Measurements from ENCODE around the gene VSTM5.
"Not testable (repeated sequence)": the region's sequence is repeated elsewhere in the genome, so short reads cannot be mapped to it uniquely, and the experiment has no call there.

The VSTM5 gene

DNA sequence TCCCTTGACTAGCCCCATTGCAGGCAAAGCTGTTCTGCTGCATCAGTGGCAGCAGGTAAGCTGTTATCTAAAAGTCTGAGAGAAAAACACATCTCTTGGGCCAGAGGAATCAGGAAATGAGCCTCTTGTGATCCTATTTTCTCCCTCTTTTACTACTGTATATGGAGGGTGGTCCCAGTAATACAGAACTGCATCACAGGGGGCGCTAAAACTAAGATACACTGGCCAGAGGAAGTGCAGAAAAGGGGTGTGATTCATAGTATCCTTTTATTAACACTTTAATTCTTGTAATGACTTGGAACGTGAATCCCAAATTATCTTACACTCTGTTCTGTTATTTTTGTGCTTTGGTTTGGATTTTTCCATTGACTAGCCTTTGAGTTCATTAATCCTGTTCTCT is 75.1 kb downstream of the VSTM5 start:
- TF ChIP-seq, protein P1, sequence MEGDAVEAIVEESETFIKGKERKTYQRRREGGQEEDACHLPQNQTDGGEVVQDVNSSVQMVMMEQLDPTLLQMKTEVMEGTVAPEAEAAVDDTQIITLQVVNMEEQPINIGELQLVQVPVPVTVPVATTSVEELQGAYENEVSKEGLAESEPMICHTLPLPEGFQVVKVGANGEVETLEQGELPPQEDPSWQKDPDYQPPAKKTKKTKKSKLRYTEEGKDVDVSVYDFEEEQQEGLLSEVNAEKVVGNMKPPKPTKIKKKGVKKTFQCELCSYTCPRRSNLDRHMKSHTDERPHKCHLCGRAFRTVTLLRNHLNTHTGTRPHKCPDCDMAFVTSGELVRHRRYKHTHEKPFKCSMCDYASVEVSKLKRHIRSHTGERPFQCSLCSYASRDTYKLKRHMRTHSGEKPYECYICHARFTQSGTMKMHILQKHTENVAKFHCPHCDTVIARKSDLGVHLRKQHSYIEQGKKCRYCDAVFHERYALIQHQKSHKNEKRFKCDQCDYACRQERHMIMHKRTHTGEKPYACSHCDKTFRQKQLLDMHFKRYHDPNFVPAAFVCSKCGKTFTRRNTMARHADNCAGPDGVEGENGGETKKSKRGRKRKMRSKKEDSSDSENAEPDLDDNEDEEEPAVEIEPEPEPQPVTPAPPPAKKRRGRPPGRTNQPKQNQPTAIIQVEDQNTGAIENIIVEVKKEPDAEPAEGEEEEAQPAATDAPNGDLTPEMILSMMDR (IDR thresholded peaks at IDR 0.05; ENCODE audit: low read depth, low read length), result peak; percentile 56
- H3K4me1 ChIP-seq, result no peaks in the 10 kb centered on the region
- H3K36me3 ChIP-seq, result no peaks in the 10 kb centered on the region
- no peaks in the 10 kb centered on the region for H3K27me3 ChIP-seq
- H3K4me3 ChIP-seq (ENCODE audit: low read depth, low read length), result no peak overlapping the region
- no peaks in the 10 kb centered on the region for H3K9me3 ChIP-seq
- peak; percentile 39 for DNase-seq

DNA sequence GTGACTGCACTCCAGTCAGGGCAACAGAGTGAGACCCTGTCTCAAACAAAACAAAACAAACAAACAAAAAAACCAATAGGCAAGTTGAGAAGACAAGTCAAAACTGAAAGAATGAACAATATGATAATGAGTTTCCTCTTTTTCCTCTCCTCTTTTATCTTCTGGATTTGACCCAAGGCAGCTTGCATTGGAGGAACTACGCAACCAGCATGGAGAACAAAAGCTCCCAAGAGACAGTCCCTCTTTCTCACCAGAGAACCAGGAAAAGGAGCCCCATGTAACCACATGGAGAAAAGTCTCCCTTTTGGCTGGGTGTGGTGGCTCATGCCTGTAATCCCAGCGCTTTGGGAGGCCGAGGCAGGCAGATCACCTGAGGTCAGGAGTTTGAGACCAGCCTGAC is 75.9 kb downstream of the VSTM5 start:
- H3K4me3 ChIP-seq (ENCODE audit: low read depth, low read length); H3K9me3 ChIP-seq; H3K36me3 ChIP-seq; DNase-seq; H3K4me1 ChIP-seq; H3K27me3 ChIP-seq: not testable (repeated sequence)

DNA sequence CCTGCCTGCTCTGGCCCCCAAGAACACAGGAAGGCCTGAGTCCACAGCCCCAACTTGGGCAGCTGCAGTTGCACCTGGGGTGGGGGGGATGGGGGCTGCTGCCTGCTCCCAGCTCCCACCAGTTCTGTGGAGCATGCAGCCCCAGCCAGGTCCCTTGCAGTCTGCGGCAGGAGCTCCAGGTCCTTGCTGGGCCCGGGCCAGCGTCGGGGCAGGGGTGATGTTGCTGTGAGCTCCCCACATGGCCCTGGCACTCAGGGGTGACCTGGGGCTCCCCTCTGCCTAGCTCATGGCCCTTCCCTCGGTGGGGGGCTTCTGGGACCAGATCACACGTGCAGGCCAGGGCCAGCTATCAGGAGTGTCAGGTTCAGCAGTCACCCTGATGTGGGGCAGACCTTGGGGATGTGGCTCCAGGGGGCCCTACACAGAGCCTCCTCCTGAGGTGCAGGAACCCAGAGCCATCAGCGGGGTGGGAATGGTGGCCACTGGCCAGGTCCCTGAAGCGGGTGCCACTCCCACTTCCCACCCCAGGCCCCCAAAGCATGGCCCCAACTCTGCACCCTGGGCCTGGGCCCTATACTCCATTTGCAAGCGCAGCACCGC is 76.7 kb downstream of the VSTM5 start:
- TF ChIP-seq, protein P1 (IDR thresholded peaks at IDR 0.05; ENCODE audit: low read depth, low read length), result no peak

GRCh38 chr11:93773045-93773477 is 77.4 kb downstream of the VSTM5 start:
- Histone ChIP-seq H3K36me3 (no peaks in the 10 kb centered on the region), H3K4me3 (ENCODE audit: low read depth, low read length) (no peak overlapping the region), H3K27me3 (no peaks in the 10 kb centered on the region), H3K4me1 (no peaks in the 10 kb centered on the region), H3K9me3 (no peaks in the 10 kb centered on the region)
- no peak for DNase-seq
- TF ChIP-seq, protein P1 (IDR thresholded peaks at IDR 0.05; ENCODE audit: low read depth, low read length), result no peak

More for the DNA sequence above, 76.7 kb downstream of the VSTM5 start:
- Histone ChIP-seq H3K4me3 (ENCODE audit: low read depth, low read length) (no peak overlapping the region), H3K4me1 (no peaks in the 10 kb centered on the region), H3K9me3 (no peaks in the 10 kb centered on the region), H3K27me3 (no peaks in the 10 kb centered on the region), H3K36me3 (no peaks in the 10 kb centered on the region)
- no peak for DNase-seq

GRCh38 chr11:93772123-93772522 is 78.3 kb downstream of the VSTM5 start:
- Histone ChIP-seq H3K36me3 (no peaks in the 10 kb centered on the region), H3K27me3 (no peaks in the 10 kb centered on the region), H3K4me1 (no peaks in the 10 kb centered on the region), H3K9me3 (no peaks in the 10 kb centered on the region), H3K4me3 (ENCODE audit: low read depth, low read length) (no peak overlapping the region)
- TF ChIP-seq, protein P1 (IDR thresholded peaks at IDR 0.05; ENCODE audit: low read depth, low read length), result no peak
- DNase-seq, result no peak

DNA sequence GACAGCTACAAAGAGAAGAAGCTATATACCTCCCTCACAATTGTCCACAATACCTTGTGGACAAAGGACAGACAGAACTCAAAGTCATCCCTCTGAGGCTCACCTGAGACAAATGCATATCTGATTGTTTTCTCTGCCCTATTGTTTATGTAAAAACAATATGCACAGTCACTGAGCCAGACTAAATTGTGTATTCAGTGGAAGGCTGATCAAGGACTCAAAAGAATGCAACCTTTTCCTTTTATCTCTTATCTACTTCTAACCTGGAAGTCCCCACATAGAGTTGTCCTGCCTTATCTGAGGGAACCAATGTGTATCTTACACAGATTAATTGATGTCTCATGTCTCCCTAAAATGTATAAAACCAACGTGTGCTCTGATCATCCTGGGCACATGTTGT is 80.3 kb downstream of the VSTM5 start:
- no peak for DNase-seq
- no peaks in the 10 kb centered on the region for H3K36me3 ChIP-seq
- no peaks in the 10 kb centered on the region for H3K27me3 ChIP-seq
- TF ChIP-seq, protein P1 (IDR thresholded peaks at IDR 0.05; ENCODE audit: low read depth, low read length), result no peak
- H3K4me1 ChIP-seq, result no peaks in the 10 kb centered on the region; the same call in 1 of the 2 replicates
- H3K4me3 ChIP-seq (ENCODE audit: low read depth, low read length), result no peak overlapping the region
- no peaks in the 10 kb centered on the region for H3K9me3 ChIP-seq

Measured in BE2C (cell line).